ENCODE measurements around the gene DRD1.

GRCh38 chr5:175406300-175406699, 37.7 kb downstream of the DRD1 start:
- no peak for TF ChIP-seq EZH2phosphoT487 (IDR thresholded peaks at IDR 0.05; ENCODE audit: unreplicated experiment)
- no peak for TF ChIP-seq JUNB (IDR thresholded peaks at IDR 0.05; ENCODE audit: unreplicated experiment)
- no peak for TF ChIP-seq EZH2 (IDR thresholded peaks at IDR 0.05; ENCODE audit: low read depth, unreplicated experiment)
- no peak for TF ChIP-seq CTCF (conservative IDR thresholded peaks at IDR 0.05; ENCODE audit: low read depth in 2 of 2)
- TF ChIP-seq POLR2AphosphoS5 (IDR thresholded peaks at IDR 0.05; ENCODE audit: low read depth) = no peak
- TF ChIP-seq CREB1 (CRISPR knock-in tag; IDR thresholded peaks at IDR 0.05; ENCODE audit: low read depth) = no peak
- TF ChIP-seq NANOG (IDR thresholded peaks at IDR 0.05; ENCODE audit: borderline replicate concordance) = no peak
- TF ChIP-seq REST (IDR thresholded peaks at IDR 0.05; ENCODE audit: unreplicated experiment) = no peak
- TF ChIP-seq STAT1 (IDR thresholded peaks at IDR 0.05; ENCODE audit: unreplicated experiment) = no peak
